GM12864 (cell line): ENCODE measurements around the gene PLCG1.
A peak's percentile ranks its signal among the peaks of the same experiment; 100 is the strongest.
"Not testable (repeated sequence)": the region's sequence is repeated elsewhere in the genome, so short reads cannot be mapped to it uniquely, and the experiment has no call there.

Experiments used
- DNase-seq: peaks from one replicate; pipeline ENCODE4 v3.0.0-alpha.2; 2011; ENCODE audit warnings: low read depth
- H3K4me3 ChIP-seq: 2 replicates; pipeline ENCODE4 v1.5.1; 2011; ENCODE audit warnings: mild to moderate bottlenecking, low read depth, low read length, control low read depth
- CTCF ChIP-seq: IDR thresholded peaks from 2 replicates; pipeline ENCODE4 v1.5.1; 2011; ENCODE audit warnings: low read depth, mild to moderate bottlenecking, moderate library complexity, low read length, control low read depth, inconsistent platforms; ENCODE audit errors: missing control alignments

The PLCG1 gene

GRCh38 chr20:41125530-41126457 is 11.5 kb upstream of the PLCG1 start:
- H3K4me3 ChIP-seq = no peak overlapping the region
- no peak for TF ChIP-seq CTCF
- DNase-seq = no peak

GRCh38 chr20:41126719-41127118 is 10.6 kb upstream of the PLCG1 start:
- no peak for TF ChIP-seq CTCF
- H3K4me3 ChIP-seq = no peak overlapping the region
- DNase-seq = no peak

- not testable (repeated sequence) for DNase-seq, H3K4me3 ChIP-seq
These were observed 9.0 kb upstream of the PLCG1 start for GRCh38 chr20:41128317-41128716.

- no peak for TF ChIP-seq CTCF
- no peak for DNase-seq
- no peak overlapping the region for H3K4me3 ChIP-seq
These were observed 5.6 kb upstream of the PLCG1 start for GRCh38 chr20:41131594-41132387.

GRCh38 chr20:41132388-41132775 is 5.0 kb upstream of the PLCG1 start:
- not testable (repeated sequence) for H3K4me3 ChIP-seq, DNase-seq

- DNase-seq = peak; percentile 86
- no peak for TF ChIP-seq CTCF
- H3K4me3 ChIP-seq = no peak overlapping the region
These were observed 3.5 kb upstream of the PLCG1 start for GRCh38 chr20:41133709-41134361.

- no peak for DNase-seq
- no peak overlapping the region for H3K4me3 ChIP-seq
- TF ChIP-seq CTCF = no peak
These were observed 2.8 kb upstream of the PLCG1 start for GRCh38 chr20:41134362-41135186.
